ENCODE measurements around the gene CNTD1.
A peak's percentile ranks its signal among the peaks of the same experiment; 100 is the strongest.

The CNTD1 gene

GRCh38 chr17:42779936-42780850 lies 18.5 kb upstream of the CNTD1 start, which contains the start of gene WNK4:
Gene WNK4 (plus strand): TSS chr17:42780610. CDS start chr17:42780699, 89 bp downstream.
- no peak for DNase-seq

- DNase-seq, result no peak
These were observed 17.6 kb upstream of the CNTD1 start for GRCh38 chr17:42780851-42781638.

DNA sequence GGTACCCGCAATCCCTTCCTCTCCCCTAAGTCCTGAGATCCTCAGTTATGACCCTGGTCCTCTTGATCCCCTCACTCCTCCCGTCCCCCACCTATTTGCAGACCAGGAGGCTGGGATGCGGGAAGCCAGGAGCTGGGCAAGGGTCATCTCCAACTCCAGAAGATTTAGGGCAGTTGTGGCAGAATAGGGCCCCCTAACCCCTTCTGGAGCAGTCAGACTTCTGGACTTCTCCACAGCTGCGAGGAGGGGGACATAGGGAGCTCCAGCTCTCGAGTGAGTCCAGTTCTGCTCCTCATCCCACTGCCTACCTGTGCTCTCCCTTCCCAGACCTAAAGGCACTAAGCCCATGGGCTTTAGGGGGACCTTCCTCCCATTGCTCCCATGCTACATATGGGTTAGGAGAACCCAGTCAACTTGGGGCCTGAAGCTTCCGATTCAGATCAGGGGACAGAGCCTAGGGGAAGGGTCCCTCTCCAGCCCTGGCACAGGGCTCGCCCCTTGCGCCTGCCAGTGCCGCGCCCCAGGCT lies 17.0 kb upstream of the CNTD1 start:
- DNase-seq, result no peak

DNA sequence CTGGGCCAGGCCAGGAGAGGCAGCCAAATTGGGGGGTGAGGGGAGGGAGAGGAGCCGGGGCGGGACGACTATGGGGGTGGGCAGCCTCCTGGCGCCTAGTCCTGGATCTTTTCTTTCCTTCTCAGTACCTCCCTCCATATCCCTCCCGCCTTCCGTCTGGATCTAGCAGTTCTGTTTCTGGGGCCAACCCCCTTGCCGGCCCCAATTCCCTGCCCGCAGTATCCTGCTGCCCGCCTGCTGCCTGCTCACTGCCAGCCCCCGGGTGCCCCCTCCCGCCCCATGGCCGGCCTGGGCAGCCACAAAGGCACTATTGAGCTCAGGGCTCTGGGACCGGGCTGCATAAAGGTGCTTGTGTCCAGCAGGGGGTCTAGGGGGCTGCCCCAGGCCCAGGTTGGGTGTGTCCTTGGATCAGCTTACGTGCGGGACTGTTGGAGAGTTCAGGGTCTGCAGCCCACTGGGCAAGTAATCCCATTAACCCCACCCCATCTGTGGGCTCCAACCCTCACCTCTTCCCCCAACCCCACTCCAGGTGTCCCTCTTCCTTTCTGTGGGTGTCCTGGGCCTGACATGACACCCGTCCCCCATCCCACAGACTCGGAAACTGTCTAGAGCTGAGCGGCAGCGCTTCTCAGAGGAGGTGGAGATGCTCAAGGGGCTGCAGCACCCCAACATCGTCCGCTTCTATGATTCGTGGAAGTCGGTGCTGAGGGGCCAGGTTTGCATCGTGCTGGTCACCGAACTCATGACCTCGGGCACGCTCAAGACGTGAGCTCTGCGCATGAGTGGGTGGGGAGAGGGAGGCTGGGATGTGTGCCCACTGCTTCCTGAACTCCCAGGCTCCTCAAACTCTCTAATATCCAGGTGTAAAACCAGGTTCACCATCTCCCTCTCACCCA lies 16.2 kb upstream of the CNTD1 start:
- no peak for DNase-seq

DNA sequence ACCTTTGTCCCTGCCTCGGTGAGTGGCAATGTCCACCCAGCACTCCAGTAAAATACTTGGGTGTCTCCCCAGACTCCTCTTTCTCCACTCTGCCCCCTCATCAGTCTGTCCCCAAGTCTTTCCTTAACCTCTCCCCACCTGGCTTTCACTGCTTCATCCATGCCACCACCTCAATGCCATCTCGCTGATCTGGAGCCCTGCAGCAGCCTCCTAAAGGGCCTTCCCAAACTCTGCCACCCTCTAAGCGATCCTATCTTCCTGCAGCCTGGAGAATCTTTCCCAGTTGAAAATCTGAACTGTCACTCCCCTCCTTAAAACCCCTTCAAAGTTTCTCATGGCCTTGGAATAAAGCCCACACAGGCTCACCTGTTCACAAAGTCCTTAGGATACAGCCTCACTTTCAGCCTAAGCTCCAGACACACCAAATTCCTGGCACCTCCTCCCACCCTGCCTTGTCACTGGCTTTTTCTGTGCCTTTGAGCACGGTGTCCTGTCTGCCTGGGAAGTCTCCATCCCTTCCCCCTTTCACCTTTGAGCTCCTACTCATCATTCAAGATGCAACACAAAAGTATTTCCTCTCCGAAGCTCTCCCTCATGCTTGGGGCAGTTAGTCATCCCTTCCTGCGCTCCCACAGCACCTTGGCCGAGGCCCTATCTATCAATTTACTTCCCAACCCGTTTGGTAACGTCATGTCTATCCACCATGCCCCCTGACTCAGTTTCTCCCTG lies 15.4 kb upstream of the CNTD1 start:
- DNase-seq, result no peak

DNA sequence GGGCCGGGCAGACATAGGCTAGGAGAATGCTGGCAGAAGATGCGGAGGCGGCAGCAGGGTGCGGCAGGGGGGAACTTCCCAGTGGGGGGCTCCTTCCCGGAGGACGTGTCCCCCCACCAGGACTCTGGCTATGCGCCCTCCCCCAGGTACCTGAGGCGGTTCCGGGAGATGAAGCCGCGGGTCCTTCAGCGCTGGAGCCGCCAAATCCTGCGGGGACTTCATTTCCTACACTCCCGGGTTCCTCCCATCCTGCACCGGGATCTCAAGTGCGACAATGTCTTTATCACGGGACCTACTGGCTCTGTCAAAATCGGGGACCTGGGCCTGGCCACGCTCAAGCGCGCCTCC lies 14.9 kb upstream of the CNTD1 start:
- DNase-seq, result no peak

DNA sequence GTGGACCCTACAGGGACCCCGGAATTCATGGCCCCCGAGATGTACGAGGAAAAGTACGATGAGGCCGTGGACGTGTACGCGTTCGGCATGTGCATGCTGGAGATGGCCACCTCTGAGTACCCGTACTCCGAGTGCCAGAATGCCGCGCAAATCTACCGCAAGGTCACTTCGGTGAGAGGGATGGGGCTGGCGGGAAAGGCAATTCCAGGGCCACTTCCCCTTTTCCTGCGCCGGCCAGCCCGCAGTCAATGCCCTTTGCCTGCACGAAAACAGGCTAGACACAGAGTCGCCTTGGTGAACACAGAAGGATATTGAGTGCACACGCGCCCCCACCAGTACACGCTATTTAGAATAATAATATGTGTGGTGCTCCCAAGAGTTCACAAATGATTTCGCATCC lies 14.3 kb upstream of the CNTD1 start:
- DNase-seq, result peak; percentile 34 to 72 (median 50)

DNA sequence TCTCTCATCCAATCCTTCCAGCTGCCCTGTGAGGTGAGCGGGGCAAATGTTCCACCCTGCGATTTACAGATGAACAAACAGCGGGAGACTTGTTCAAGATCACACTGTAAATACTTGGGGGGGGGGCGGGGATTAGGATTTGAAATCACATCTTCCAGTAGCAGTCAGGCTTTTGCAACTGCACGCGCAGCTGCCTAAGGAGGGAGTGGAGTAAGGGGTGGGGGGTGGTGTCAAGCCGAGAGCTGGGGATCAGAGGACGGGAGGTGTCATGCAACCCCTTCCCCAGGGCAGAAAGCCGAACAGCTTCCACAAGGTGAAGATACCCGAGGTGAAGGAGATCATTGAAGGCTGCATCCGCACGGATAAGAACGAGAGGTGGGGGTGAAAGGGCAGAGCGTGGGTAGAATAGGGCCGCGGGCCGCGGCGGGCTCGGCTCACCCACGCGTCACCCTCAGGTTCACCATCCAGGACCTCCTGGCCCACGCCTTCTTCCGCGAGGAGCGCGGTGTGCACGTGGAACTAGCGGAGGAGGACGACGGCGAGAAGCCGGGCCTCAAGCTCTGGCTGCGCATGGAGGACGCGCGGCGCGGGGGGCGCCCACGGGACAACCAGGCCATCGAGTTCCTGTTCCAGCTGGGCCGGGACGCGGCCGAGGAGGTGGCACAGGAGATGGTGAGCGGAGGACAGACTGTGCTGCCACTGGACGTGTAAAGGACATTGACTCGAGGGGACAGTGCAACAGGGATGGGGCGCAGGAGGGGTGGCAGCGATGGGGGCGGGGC lies 13.7 kb upstream of the CNTD1 start:
- DNase-seq, result peak in 2 of 3 donors; percentile 27 to 60

DNA sequence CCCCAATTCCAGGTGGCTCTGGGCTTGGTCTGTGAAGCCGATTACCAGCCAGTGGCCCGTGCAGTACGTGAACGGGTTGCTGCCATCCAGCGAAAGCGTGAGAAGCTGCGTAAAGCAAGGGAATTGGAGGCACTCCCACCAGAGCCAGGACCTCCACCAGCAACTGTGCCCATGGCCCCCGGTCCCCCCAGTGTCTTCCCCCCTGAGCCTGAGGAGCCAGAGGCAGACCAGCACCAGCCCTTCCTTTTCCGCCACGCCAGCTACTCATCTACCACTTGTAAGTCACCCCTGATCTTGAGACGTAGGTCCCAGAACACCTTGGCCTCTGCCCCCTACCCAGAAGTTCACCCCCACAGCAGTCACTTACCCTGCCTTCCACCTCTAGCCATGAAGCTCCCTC lies 11.4 kb upstream of the CNTD1 start:
- no peak for DNase-seq

- DNase-seq, result no peak
These were observed 6.7 kb upstream of the CNTD1 start for GRCh38 chr17:42791948-42792347.

DNA sequence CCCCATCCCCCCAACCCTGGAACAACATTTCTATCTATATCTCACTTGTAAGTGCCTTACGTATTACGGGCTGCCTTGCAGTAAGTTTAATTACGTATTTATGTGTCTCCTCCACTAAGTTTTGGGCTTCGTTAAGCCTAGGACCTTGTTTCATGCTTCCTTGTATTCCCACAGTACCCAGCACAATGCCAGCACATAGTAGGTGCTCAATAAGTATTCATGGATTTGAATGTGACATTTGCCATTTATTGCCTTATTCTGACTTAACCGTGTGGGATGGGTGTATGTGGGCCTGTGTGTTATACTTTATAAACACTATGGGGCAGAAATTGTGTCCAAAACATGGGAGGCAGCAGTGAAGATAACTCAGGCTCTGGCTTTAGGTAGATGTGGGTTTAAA lies 6.1 kb upstream of the CNTD1 start:
- no peak for DNase-seq

GRCh38 chr17:42795061-42795460 lies 3.6 kb upstream of the CNTD1 start:
- no peak for DNase-seq

- peak in 1 of 3 donors; percentile 35 for DNase-seq
These were observed 3.2 kb upstream of the CNTD1 start for GRCh38 chr17:42795465-42795864.

GRCh38 chr17:42796066-42796758 lies 2.4 kb upstream of the CNTD1 start:
- no peak for DNase-seq

GRCh38 chr17:42797067-42798007 lies 1.3 kb upstream of the CNTD1 start:
- no peak for DNase-seq

DNA sequence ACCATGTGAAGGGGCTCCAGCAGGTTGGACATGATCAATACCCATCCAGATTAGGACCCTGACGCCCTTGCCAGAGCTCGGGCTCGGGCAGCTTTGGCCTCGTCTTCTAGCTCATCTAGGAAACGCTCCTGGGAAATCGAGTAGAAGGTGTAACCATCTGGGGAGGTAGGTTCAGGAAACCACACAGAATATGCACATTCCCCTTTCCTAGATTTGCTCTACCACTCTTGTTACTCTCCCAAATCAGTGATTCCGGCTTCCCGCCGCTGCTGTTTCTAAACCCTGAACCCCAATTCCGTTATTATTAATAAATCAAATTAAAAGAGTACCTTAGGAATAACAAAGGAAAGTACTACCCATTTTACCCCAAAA lies 664 bp upstream of the CNTD1 start:
- no peak for DNase-seq

DNA sequence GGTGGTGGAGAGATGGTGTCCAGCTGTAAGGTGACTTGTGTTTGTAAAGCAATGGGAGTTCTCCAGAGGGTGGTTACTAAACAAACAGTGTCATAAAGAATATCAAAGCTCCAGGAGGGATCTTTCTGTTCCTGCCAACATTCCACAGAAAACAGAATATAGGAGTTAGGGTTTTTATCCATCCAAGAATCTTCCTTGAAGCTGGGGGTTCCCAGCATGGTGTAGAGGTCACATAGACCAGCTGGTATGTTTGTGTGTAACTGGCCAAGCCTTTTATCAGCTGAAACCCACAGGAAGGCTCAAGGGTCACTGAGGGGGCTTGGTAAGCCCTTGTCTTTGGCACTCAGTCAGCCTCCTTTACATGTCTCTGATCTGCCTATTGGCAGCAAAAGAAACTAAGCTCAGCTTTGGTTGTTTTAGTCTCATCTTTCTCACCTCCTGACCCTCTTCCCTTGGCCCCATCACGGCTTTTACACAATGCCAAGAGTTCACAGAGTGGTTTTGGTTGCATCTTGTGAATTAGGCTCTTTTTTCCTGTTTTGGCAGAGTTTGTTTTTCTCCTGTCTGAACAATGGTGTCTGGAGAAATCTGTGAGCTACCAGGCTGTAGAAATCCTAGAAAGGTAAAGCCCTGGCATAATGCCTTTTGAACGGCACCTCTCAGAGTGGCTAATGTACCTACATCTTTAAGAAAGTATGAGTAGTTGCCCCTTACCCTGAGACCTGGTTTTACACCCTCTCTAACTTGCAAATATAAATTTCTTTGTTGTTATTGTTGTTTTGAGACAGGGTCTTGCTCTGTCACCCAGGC lies 4.6 kb downstream of the CNTD1 start:
- no peak for DNase-seq

GRCh38 chr17:42804918-42805367 lies 6.3 kb downstream of the CNTD1 start:
- no peak for DNase-seq
